Activated CD4-positive, alpha-beta T cell treated with anti-CD3 and anti-CD28 coated beads, Interleukin-2, amount 50 U/mL, for 1 hour (primary cell): ENCODE measurements around the gene COL5A1.
"Not testable (repeated sequence)": the region's sequence is repeated elsewhere in the genome, so short reads cannot be mapped to it uniquely, and the experiment has no call there.

Experiments
- DNase-seq: peaks from one replicate; pipeline ENCODE4 v3.0.0-alpha.2; 2020

Gene COL5A1

DNA sequence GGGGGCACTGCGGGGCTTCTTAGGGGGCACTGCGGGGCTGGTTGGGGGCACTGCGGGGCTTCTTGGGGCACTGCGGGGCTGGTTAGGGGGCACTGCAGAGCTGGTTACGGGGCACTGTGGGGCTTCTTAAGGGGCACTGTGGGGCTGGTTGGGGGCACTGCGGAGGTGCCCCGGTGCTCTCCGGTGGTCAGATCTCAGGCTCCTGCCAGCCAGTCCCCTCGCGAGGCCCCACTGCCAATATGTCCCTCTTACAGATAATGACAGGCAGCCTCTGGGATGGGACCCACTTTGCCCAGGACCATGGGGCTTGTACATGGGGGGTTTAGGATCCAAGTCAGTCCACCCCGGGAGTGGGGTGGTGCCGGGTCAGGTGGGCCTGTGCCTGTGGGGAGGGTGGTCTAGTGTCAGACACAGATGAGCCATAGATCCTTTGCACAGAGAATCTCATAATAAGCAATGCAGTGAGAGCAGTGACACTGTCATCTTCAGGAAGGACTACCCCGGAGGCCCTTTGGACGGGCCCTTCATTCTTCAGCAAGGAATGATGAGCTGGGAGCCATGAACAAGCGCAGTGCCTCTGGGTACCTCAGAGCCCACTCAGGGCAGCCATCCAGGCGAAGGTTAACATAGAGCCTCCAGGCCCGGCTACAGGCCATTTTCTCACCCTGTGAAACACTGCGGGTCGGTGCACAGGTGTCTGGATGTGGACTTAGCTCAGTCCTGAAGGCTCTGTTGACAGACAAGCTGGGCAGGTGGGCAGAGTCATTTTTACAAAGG, 38.2 kb downstream of the COL5A1 start:
- DNase-seq, result no peak

DNA sequence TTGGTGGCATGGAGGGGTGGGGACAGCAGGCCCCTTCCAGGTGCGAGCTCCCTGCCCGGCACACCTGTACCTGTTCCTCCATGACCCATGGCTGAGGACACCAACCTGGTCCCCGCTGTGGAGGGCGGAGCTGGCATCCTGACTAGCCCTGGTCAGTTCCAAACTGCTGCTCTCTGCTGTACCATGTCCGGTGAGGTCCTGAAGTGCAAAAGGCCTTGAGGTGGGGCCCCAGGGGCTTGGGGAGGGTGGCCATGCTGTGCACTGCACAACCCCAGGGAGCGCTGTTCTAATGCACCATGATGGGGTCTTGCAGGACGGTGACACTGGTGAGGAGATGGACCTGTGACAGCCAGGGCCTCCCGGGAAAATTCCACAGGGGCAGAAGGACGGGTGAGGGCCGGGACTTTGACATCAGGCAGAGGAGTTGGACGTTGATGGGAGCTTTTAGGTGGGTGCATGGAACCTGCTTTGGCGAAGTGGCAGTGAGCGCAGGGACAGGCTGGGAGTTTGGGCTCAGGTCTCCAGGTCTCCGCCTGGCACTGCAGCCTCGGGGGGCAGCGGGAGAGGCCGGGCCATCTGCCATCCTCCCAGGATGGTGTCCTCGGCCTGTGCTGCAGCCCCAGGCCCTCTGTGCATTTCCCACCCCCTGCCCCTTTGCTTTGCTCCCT, 38.9 kb downstream of the COL5A1 start:
- DNase-seq, result no peak

DNA sequence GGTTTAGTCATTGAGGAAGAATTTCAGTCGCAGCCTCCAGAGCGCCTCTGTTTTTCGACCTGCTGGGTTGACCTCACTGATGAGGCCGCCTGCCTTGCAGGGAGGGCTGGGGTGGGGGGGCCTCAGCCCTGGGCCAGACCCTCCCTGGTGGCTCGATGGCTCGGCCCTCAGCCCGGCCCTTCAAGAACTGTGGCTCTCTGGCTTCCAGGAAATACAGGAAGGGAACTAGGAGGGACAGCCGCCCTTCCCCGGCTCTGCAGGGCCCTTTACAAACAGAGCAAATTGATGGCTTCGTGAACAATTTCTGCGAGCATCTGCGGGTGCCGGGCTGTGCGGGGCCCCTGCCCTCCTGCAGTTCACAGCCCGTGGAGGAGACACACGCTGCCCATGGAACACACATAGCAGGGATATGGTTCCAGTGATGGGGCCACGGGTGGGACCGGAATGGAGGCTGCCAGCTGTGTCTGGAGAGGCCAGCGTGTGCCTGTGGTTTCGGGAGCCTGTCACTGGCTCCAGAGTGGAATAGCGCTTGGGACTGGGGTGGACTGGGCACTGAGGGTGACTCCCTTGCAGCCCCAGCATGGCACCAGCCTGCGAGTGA, 39.6 kb downstream of the COL5A1 start:
- DNase-seq, result no peak

DNA sequence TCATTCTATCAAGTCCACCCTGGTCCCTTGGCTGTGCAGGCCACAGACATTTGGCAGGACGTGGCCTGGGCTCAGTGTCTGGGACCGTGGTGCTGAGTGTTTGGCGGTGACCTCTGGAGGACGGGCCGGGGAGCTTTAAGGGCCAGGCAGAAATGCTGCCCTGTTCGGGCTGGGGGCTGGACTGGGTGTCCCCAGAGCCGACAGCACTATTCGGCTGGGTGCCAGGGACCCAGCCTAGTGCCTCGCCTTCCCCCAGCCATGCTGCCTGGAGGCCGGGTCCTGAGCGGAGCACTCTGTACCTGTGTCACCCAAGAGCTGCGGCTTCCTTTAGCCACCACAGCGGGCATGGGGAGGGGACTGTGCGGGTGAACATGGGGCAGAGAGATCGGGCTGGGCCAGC, 40.4 kb downstream of the COL5A1 start:
- DNase-seq, result no peak

DNA sequence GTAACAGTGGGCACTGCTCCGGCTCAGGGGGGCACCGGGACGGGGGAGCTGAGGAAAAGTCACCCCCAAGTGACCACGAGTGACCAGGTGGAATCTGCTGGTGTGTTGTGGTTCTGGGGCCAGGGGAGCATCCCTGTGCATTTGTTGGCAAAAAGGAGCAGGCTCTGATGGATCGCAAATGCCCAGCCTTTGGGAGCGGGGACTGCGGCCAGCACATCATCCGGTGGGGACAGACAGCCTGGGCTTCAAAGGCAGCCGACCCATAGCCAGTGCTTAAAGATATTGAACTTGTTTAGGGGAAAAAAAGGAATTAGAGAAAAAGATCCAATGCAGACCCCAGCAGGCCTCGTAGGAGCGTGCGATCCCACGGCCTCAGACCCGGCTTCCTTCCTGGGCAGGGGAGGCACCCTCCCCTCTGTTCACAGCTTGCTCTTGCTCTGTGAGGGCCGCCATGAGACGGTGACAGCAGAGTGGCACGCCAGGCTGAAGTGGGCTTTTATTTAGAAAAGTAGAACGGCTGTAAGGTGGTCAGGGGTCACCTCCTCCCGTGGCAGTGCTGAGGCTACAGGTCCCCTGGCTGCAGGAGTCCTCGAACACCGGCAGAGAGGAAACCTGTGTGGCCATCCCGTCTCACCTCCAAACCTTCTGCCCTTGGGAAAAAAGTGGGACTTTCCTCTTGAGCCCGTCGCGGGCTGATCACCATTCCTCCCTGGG, 41.2 kb downstream of the COL5A1 start:
- no peak for DNase-seq

DNA sequence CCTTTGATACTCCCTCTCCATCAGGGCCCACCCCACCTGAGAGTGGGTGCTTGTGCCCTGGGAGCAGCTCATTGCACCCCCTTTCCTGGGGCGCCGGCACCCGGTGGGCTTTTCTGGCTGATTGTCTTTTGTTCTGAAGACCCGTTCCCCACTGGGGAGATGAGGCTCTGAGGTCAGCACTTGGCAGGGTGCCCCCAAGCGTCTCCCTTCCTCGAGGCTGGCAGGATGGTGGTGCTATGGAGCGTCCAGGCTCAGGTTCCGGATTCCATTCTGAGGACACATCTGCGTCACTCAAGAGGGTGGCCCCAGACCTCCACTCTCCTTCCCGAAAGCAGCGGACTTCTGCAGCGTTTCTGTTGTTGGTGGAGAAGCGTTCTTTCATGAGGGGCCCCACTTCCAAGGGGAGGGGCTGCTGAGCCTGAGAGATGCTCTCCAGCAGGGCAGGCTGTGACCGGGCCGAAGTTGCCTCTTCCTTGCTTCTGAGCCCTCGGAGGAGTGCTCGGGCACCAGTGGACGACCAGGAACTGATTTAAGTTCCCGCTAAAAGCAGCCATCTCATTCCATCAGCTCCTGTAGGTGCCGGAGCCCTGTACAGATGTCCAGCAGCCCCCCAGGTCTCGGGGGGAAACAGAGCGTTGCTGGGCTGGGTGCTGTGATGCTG, 42.2 kb downstream of the COL5A1 start:
- no peak for DNase-seq

DNA sequence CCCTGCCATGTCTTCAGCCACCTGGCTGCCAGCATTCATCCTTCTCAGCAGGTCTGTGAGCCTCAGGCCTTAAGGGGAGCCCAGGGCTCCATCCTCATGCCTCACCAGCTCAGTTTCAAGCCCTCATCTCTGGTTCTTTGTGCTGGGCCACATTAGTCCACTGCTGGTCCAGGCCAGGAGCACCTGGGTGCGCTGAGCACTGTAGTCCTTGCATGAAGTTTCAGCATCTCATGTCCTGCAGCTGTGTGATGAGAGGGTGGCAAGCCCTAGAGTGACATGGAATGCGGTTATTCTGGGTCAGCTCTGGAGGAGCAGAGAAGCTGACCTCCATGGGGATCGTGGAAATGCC, 42.7 kb downstream of the COL5A1 start:
- DNase-seq, result no peak

DNA sequence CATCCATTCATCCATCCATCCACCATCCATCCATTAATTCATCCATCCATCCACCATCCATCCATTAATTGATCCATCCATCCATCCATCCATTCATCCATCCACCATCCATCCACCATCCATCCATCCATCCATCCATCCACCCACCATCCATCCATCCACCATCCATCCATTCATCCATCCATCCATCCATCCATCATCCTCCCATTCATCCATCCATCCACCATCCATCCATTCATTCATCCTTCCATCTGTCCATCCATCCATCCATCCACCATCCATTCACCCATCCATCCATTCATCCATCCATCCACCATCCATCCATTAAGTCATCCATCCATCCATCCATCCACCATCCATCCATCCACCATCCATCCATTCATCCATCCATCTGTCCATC, 43.3 kb downstream of the COL5A1 start:
- DNase-seq, result not testable (repeated sequence)

DNA sequence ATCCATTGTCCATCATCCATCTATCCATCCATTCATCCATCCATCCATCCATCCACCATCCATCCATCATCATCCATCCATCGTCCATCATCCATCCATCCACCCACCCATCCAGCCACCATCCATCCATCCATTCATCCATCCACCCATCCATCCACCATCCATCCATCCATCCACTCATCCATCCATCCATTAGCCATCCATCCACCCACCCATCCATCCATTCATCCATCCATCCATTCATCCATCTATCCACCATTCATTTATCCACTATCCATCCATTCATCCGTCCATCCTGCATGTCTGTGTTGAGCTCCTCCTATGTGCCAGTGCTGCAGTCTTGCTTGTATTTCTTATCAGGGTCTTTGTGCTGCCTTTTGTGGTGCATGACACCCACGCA, 44.2 kb downstream of the COL5A1 start:
- no peak for DNase-seq

DNA sequence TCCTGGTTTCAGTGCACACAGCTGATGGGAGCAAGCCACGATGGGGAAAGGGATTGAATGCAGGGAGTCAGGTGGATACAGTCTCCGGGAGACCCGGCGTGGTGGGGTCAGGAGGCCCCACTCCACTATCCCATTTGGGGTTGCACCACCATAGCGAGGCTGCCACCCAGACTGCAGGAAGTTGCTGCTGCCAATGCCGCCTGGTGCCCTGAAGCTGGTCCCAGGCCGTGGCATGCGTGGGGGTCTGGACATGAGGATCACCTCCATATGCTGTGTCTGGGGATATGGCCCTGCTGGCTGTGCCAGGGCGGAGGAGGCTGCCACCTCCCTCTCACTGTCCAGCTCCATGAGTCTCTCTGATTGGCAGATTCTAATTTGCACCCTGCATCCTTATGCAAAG, 45.3 kb downstream of the COL5A1 start:
- no peak for DNase-seq

DNA sequence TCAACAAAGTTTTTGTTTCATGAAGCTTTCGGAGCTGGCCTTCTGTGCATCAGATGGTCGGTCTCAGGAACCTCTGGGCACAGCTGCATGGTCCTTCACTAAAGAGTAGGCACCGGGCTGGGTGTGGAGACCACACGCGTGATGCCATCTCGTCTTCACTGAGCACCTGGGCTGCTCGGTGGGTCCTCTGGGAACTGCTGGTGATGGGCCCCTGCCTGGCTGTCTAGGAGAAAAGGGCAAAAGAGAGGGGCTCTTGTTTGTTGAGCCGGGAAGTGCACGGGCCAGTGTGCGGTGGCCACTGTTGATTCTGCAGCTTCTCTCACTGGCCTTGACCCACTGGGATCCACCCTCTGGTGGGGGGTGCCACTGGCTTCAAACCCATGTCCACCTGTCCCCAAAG, 46.0 kb downstream of the COL5A1 start:
- no peak for DNase-seq

DNA sequence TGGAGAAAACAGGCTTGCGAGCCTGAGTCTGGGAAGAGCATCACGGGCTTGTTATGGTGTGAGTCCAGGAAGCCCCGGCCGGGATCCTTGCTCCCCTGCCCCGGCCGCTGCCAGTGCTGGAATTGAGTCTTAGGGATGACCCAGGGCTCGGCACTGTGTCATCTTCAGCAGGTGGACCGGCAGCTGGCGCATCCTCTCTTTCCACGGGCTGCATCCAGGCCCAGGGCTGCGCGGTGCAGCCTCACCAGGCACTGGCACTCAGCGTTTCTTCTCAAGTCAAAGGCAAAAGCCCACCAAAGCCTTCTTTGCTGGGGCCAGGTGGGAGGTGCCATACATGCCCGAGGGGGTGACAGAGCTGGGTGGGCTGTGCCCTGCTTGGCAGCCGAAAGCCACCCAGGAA, 46.6 kb downstream of the COL5A1 start:
- no peak for DNase-seq

DNA sequence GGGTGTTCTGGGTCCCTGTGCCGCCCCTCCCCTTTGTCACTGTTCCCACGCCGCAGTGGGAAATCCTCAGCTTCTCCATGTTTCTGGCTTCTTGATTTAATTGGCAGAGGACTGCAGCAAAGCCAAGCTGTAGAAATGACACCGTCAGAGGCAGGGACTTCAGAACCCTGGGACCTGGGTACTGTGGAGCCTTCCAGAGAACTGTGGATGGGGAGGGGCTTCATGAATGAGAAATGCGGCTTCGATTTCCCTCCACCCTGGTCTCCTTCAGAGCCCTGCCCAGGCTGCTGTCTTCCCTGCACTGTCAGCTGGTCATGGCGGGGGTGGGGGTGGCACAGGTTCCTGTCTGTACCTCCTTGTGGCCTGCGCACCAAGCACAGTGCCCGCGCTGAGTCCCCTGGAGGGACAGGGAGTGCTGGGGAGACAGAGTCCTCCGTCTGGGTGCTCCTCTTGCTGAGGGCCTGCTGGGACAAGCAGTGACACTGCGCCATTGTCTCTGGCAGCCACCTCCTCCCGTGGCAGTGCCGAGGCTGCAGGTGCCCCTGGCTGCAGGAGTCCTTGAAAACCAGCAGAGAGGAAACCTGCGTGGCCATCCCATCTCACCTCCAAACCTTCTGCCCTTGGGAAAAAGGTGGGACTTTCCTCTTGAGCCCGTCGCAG, 47.2 kb downstream of the COL5A1 start:
- no peak for DNase-seq

DNA sequence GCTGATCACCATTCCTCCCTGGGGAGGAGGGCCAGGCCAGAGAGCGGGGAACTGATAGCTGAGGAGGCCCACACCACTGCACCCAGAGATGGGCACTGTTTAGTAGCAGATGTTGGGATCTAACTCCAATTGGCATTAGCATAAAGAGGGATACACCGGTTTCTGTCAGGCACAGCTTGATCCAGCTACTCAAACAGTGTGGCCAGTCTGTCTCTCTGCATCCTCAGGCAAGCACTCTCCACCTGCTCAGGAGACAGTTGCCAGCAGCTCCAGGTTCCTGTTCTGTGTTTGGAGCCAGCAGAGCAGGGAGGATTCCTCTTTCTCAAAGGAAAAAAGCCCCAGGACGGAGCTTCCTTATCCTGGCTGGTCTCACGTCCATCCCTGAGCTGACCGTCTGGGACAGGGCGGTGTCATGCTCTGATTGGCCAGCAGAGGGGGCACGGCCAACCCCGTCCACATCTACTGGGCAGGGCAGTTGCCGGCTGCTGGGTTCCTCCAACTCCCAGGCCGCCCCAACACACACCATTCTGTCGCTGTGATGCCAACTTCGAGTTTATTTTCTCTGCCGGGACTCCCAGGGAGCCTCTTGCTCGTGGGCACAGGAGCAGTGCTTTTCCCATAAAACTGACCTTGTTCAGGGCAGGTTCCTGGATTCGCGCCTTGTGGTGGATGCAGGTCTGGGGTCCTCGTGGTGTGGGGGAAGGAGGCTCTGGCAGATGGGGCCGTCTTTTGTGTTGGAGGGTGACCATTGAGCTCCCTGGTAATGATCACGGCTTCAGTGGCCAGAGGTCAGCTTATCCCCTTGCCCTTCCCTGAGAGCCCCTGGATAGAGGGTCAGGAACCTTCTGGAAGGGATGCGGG, 47.9 kb downstream of the COL5A1 start:
- DNase-seq, result no peak

DNA sequence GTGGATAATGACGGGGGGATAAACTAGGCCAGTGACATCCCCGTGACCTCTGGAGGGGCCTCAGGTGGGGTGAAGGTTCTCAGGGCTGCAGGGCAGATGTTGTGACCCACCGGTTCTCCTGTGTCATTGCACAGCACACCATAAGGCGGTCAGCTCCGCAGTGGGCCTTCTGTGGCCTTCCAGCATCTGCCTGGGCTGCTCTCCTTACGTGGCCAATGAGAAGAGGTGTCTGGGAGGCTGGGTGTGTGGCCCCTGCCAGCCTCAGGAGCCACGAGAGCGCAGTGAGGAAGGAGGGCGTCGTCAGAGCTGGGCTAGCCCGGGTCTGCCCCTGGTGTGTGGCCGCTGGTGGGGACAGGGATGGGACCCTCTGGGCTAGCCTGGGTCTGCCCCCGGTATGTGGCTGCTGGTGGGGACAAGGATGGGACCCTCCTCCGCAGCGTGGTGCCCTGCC, 48.7 kb downstream of the COL5A1 start:
- DNase-seq, result no peak

DNA sequence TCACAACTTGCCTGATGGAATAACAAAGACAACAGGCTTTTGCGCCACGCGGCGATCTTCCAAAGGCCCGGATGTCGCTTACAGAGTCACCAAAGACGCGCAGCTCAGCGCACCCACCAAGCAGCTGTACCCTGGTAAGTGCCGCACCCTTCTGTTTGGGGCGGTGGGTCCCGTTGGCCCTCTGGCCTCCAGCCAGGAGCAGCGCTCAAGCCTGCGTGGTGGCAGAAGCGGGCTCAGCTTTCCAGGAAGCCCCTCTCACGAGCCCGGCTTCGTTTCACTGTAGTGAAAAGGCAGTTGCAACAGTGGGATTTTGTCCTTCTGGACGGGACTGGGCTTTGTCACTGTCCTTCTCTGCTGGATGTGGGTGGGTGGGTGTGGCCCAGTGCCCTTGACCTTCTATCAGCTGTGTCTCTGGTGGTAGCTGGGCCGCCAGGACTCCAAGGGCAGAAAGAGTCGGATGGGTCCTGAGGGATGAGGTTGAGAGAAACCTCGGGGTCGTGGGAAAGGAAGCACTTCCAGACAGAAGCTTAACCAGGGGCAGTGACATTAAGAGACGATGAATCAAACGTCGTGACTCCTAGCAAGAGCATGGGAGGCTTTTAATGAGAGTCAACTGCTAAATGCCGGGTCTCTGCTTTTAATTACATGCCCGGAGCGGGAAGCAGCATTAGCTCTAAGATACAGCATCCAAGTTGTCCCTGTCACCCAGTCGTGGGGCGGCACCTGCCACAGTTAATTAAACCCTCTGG, 49.5 kb downstream of the COL5A1 start:
- no peak for DNase-seq

DNA sequence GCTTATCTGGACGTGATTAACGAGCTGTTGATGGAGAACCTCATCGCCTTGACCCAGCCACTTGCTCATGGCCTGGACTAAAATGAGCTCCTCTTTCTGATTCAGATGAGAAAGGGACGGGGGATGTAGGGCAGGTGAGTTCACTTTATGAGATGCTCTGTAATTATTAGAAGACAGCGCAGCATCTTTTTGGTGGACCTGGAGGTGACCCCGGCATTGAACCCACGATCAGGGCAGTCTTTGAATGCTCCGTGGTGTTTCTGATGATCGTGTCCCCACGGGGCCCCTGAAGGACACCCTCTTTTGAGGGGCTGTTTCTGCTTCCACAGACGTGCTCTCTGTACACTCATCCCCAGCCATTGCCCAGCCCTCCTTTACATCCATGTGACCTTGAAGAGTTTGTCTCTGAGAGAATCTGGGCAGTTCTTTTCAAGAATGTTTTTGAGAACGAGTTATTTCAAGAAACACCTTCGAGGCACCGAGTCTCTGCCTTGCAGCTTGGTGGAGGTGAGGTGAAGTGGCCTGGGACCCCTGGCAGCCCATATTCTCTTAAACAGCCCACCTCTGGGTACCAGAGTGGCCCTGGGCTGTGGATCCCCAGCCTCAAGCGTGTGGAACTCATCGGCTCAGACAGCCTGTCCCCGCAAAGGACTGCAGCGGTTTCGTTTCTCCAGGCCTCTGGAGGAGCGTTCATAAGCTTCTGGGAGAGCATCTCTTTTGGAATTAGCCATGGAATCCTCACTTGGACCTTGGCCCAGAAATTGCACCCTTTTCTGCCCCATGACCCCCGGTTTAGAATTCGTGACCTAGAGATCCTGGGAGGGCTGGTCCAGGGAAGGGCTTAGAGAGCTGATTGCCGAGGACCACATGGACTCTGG, 50.3 kb downstream of the COL5A1 start:
- DNase-seq, result no peak

DNA sequence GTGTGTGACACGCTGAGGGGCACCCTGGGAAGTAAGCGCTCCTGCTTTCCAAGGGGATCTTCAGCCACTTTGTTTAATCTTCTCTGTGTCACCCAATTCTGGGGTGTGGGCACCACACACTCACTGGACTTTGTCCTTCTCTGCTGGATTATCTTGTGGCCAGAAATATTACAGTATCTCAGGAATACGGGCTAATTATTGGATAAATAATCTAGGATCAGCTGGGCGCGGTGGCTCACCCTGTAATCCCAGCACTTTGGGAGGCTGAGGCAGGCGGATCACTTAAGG, 50.9 kb downstream of the COL5A1 start:
- DNase-seq, result no peak

DNA sequence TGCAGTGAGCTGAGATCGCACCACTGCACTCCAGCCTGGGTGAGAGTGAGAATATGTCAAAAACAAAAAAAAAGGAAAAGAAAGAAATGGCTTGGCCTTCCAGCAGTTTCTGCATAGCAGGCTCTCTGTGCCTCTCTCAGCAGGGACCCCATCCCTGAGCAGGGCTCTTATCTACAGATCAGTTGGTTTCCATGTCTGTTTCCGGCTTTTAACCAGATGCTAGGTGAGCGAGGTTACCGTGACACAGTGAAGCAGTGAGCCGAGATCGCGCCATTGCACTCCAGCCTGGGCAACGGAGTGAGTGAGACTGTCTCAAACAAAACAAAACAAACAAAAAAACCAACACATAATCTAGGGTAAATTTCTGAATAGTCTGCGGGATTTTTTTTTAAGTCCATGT, 51.4 kb downstream of the COL5A1 start:
- no peak for DNase-seq
